Stimulated activated CD4-positive, alpha-beta T cell treated with anti-CD3 and anti-CD28 coated beads, TNF-alpha, amount 100 ng/mL, for 24 hours (primary cell): Measurements from ENCODE around the gene WASF2.

Source experiments
- DNase-seq, 3 experiments: peaks; one replicate each; pipeline ENCODE4 v3.0.0-alpha.2; 2020; ENCODE audit warnings: low read depth in 3 of 3

WASF2 gene

DNA sequence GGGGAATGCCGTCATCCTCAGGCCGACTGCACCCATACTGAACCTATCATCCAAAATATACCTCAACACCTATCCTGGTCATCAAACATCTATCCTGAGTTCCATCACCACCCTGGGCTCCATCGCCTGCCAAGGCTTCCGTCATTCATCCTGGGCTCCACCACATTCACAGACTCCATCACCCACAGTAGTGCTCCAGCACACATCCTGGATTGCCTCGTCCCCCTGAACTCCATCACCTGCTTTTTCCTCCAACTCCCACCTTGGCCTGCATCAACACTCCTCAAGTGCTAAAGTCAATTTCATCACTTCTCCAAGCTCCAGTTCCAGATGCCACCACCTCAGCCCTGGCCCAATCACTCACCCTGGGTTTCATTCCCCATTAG, 131.0 kb downstream of the WASF2 start:
- no peak for DNase-seq

DNA sequence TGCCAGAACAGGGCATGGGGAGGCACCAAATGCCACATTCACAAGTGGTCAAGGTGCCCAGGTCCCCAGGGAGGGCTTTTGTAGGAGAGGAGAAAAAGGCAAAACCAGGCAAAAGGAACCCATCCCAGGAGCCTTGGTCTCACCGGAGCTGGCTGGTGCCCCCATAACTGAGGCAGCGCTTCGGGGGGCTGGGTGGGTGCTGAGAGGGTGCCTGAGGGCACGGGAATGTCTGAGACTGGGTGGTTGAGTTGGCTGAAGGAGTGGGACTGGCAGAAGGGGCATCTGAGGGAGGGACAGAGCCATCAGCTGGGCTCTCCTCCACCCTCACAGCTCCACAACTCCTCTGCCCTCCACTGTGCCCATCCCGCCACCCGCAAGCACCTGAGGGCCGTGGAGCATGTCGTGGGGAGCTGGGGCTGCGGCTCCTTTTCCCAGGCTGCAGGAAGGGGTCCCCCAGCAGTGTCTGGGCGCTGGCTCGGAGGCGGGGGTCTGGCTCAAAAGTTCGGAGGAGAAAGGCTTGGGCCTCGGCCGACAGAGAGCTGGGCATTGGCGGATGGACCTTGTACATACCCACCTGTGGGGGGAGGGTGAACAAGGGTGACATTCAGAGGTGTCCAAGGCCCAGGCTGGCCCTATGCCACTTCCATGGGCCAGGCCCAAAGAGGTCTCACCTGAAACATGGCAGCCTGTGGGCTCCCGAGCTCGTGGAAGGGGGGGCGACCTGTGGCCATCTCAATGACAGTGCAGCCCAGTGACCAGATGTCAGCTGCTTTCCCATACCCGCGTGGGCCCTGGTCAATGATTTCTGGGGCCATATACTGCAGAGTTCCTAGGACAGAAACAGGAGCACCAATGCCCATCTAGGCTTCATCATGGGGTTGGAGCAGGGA, 131.7 kb downstream of the WASF2 start:
- no peak for DNase-seq

DNA sequence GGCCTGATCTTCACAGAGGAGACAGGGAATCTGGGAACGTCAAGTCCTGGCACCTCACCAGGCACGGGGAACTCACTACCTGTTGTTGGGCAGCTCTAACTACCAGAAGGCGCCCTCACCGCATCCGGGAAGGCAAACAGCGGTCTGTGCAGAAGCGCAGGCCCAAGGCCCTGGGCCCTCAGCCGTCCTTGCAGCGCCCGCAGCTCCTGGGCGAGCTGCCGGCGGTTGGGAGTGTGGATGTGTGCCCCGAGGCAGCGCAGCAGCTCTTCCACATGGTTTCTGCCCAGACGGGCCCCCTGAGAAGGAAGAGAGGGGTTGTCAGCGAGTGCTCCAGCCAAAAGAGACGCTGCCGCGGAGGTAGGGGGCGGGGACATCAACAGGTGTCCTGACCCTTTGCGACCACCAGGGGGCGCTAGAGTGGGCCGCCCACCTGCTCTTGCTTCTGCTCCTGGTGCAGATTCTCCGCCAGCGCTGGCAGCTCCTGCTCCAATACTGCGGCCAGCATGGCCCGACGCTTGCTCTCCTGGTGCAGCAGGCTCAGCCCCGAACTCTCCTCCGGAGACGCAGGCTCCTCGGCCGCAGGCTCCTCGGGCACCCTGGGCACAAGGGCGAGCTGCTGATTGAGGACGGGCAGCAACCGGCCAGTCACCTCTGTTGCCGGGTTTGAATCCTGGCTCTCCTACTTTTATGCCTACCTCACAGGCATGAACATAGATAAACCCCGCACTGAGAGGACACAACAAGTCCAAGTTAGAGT, 132.5 kb downstream of the WASF2 start:
- peak; percentile 62 to 80 (median 69) for DNase-seq

DNA sequence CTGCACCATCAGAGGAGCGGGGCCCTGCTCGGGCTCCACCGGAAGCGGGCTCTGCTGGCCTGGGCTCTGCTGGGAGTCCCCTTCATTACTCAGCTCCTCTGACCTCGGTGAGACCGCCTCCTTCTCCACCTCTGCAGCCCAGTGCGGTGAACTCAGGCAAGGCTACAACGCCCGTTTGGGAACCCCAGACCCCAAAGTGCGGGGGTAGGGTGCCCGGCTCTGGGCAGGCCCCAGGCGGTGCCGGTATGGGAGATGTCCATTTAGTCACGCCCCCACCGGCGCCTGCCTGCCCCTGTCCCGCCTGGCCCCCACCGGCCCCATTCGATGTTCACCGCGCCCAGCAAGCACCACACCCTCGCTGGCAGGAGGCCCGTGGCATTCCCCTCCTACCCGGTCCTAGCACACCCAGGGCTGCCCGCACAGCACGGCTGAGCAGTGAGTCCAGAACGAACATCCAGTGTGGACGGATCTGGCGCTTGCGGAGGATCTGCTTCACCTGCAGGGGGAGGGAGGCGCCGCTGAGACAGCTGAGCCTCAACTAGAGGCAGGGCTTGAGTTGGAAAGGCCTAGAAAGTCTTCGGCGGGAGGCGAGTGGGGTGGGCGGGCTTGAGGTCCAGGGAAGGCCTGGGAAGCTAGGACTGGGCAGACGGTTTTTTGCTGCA, 133.2 kb downstream of the WASF2 start:
- DNase-seq, result peak in 1 of 3 experiments; percentile 51

DNA sequence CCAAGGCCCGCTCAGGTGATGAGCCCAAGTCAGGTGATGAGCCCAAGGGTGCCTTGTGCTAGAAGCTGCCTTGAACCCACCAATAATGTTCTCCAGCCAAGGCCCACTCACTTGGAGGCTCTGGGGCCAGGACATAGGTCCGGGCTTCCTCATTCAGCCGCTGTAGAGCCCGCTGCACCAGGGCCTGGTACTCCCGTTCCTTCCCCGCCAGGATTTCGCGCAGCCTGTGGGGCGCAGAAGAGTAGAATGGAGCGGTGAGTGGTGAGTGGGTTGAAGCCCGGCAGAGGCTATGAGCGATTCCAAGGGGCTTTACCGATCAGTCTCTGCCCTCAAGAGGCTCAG, 133.7 kb downstream of the WASF2 start:
- DNase-seq, result no peak

DNA sequence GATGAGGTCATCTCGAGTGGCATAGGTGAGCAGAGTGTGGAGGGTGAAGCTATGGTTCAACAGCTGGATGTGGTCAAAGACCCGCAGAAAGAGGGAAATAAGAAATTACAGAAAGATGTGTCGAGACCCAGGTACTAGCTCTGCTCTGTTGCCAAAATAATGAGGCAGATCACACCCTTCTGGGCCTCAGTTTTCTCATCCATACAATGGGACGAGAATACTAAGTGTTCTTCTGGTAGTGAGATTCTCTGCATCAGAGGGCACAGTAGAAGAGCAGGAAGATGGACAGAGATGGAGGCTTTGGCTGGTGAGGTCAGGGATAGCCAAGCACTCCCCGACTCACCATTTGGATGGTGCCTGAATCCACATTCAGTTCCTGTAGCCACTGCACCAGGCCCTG, 134.3 kb downstream of the WASF2 start:
- DNase-seq, result no peak
